GM12878 (cell line): ENCODE data around the gene S100A6.

Source experiments
- CHD4 ChIP-seq: fragments of 200-600 bp; sonication (generic); IDR thresholded peaks from 2 replicates; pipeline ENCODE4 v1.6.1; 2016; ENCODE audit warnings: mild to moderate bottlenecking
- EZH2 ChIP-seq: IDR thresholded peaks from 2 replicates; pipeline ENCODE4 v1.6.1; 2012; ENCODE audit warnings: low read depth, mild to moderate bottlenecking, control low read depth, inconsistent platforms, low read length, borderline replicate concordance; ENCODE audit not compliant: control insufficient read depth
- MXI1 ChIP-seq: fragments of 150-350 bp; IDR thresholded peaks from 2 replicates; pipeline ENCODE4 v1.6.1; 2011; ENCODE audit warnings: low read depth, mild to moderate bottlenecking, inconsistent platforms, low read length, improper control_type of control experiment
- MYC ChIP-seq: IDR thresholded peaks from 2 replicates; pipeline ENCODE4 v1.6.1; 2011; ENCODE audit warnings: mild to moderate bottlenecking, low read length, moderate library complexity, inconsistent platforms; ENCODE audit not compliant: insufficient read depth, insufficient replicate concordance, insufficient read length, severe bottlenecking
- SP1 ChIP-seq: IDR thresholded peaks from one replicate; pipeline ENCODE4 v1.6.1; 2011; ENCODE audit warnings: low read depth, low read length
- TCF12 ChIP-seq: IDR thresholded peaks from 2 replicates; pipeline ENCODE4 v1.6.1; 2011; ENCODE audit warnings: low read depth, mild to moderate bottlenecking, low read length
- TCF7 ChIP-seq: IDR thresholded peaks from 2 replicates; pipeline ENCODE4 v1.6.1; 2014; ENCODE audit warnings: antibody characterized with exemption, borderline replicate concordance
- ZNF207 ChIP-seq: fragments of 450-650 bp; IDR thresholded peaks from 2 replicates; pipeline ENCODE4 v1.6.1; 2014; ENCODE audit warnings: antibody characterized with exemption, mild to moderate bottlenecking, borderline replicate concordance
- TF ChIP-seq, protein P1 (sequence below), 3 experiments: IDR thresholded peaks in 2 of 3; conservative IDR thresholded peaks in 1 of 3; 2 replicates each; pipeline ENCODE4 v1.5.1; 2011; ENCODE audit warnings: low read depth in 3 of 3, low read length in 3 of 3, mild to moderate bottlenecking in 3 of 3, control low read depth in 2 of 3, moderate library complexity in 2 of 3, inconsistent platforms in 1 of 3, mixed read lengths in 1 of 3; ENCODE audit not compliant: control insufficient read depth in 2 of 3, insufficient read depth in 1 of 3; ENCODE audit errors: extremely low read depth in 1 of 3
- TF ChIP-seq, protein P2 (sequence below): IDR thresholded peaks from 2 replicates; pipeline ENCODE4 v1.6.1; 2012; ENCODE audit warnings: low read length, inconsistent platforms

DNA sequence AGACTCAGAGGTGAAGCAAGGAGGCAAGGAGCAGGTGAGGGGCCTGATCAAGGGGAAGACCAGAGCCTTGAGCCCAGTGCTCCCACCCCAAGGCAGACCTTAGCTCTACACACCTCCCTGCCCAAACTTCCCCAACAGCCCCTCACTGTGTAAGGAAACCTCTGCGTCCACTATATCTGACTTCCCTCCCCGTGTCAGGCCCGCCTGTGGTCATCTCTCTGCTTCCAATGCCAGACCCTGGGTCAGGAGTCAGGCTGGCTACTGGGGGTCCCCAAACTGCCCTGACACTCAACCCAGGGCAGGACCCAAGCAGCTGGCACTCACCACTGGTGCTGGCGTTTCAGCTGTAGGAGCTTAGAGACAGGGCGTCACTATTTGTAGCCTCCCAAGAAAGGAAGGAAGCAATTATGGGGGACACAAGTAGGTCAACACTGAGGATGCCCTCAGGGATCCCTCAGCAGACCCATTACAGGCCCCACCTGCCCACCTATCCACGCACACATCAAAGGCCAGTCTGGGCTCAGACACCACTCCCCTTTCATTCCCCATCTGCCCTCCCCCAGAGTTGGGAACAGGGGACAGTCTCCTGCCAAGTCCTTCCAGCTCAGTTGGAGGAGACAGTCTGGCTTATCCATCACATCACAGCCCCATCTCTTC is 14.1 kb upstream of the S100A6 start:
- TF ChIP-seq, protein P1, sequence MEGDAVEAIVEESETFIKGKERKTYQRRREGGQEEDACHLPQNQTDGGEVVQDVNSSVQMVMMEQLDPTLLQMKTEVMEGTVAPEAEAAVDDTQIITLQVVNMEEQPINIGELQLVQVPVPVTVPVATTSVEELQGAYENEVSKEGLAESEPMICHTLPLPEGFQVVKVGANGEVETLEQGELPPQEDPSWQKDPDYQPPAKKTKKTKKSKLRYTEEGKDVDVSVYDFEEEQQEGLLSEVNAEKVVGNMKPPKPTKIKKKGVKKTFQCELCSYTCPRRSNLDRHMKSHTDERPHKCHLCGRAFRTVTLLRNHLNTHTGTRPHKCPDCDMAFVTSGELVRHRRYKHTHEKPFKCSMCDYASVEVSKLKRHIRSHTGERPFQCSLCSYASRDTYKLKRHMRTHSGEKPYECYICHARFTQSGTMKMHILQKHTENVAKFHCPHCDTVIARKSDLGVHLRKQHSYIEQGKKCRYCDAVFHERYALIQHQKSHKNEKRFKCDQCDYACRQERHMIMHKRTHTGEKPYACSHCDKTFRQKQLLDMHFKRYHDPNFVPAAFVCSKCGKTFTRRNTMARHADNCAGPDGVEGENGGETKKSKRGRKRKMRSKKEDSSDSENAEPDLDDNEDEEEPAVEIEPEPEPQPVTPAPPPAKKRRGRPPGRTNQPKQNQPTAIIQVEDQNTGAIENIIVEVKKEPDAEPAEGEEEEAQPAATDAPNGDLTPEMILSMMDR (IDR thresholded peaks at IDR 0.05 in 2 of 3, conservative IDR thresholded peaks at IDR 0.05 in 1 of 3; ENCODE audit: control insufficient read depth in 2 of 3, extremely low read depth in 1 of 3, insufficient read depth in 1 of 3, low read depth in 3 of 3, low read length in 3 of 3): no peak
- TF ChIP-seq EZH2 (no peak), TCF12 (no peak), TCF7 (no peak), SP1 (no peak), MYC (no peak), MXI1 (no peak), ZNF207 (no peak), CHD4 (no peak)
- TF ChIP-seq, protein P2, sequence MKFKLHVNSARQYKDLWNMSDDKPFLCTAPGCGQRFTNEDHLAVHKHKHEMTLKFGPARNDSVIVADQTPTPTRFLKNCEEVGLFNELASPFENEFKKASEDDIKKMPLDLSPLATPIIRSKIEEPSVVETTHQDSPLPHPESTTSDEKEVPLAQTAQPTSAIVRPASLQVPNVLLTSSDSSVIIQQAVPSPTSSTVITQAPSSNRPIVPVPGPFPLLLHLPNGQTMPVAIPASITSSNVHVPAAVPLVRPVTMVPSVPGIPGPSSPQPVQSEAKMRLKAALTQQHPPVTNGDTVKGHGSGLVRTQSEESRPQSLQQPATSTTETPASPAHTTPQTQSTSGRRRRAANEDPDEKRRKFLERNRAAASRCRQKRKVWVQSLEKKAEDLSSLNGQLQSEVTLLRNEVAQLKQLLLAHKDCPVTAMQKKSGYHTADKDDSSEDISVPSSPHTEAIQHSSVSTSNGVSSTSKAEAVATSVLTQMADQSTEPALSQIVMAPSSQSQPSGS: no peak
